DMS 273 (cell line): Measurements from ENCODE around the gene CA11.

Experiments used
- DNase-seq: peaks from one replicate; lab custom pipeline; 2025; ENCODE audit not compliant: unreplicated experiment; lab: John Stamatoyannopoulos, UW

CA11 gene

GRCh38 chr19:48629599-48630295 lies 16.2 kb downstream of the CA11 start:
- peak; percentile 58 for DNase-seq

DNA sequence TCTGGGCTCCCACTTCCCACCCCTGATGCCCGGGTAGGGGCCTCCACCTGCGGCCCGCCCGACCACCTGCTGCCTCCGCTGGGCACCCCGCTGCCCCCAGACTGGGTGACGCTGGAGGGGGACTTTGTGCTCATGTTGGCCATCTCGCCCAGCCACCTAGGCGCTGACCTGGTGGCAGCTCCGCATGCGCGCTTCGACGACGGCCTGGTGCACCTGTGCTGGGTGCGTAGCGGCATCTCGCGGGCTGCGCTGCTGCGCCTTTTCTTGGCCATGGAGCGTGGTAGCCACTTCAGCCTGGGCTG lies 16.7 kb downstream of the CA11 start:
- DNase-seq: no peak

- DNase-seq: no peak
Observed at GRCh38 chr19:48628486-48629296, 17.3 kb downstream of the CA11 start.

GRCh38 chr19:48627865-48628314 lies 18.1 kb downstream of the CA11 start:
- DNase-seq: no peak

GRCh38 chr19:48627201-48627864 lies 18.7 kb downstream of the CA11 start:
- DNase-seq: no peak

- no peak for DNase-seq
Observed at GRCh38 chr19:48625891-48626327, 20.1 kb downstream of the CA11 start.

GRCh38 chr19:48624791-48625723 lies 20.9 kb downstream of the CA11 start:
- no peak for DNase-seq

DNA sequence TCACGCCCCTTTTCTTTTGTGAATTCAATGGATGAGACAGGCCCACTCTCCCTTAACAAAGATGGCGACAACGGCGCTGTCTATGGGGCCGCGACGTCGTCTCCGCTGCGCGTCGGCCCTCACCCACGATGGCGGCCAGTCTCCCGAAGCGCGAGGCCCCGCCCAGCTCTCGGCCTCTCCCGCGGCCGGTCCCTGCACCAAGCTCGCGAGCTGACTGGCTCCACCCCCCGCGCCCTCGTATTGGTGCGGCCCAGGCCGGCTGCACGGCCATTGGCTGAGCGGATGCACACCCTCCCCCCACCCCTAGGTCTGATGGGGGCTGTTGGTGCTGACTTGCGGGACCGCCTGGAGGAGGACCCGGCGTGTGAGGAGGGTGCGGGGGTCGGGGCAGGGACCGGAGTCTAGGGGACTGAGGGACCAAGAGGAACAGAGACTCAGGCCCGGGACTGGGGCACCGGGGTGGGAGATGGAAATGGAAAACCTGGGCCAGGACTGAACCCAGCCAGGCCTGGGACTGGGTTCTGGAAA lies 21.9 kb downstream of the CA11 start:
- DNase-seq: peak; percentile 99

DNA sequence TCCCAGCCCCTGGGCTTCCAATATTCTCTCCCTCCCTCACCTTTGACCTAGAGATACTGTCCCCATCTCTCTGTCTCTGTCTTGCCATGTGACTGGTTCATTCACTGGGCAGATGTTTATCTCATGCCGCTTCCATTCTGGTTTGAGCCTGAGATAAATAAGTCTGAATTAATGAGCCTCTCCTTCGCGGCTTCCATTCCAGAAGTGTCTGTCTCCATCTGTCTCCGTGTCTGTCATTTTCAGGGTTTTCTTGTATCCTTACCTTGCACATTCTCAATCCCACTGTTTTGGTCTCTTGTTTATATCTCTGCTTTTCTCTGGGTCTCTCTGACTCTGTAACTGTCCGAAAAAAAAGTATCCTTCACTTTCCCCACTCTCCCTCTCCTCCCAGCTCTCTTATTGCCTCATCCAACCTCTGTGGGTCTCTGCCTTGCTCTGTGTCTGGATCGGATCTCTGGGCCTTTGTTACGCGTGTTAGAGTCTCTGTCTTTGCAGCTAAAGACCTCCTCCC lies 22.4 kb downstream of the CA11 start:
- DNase-seq: peak; percentile 82

DNA sequence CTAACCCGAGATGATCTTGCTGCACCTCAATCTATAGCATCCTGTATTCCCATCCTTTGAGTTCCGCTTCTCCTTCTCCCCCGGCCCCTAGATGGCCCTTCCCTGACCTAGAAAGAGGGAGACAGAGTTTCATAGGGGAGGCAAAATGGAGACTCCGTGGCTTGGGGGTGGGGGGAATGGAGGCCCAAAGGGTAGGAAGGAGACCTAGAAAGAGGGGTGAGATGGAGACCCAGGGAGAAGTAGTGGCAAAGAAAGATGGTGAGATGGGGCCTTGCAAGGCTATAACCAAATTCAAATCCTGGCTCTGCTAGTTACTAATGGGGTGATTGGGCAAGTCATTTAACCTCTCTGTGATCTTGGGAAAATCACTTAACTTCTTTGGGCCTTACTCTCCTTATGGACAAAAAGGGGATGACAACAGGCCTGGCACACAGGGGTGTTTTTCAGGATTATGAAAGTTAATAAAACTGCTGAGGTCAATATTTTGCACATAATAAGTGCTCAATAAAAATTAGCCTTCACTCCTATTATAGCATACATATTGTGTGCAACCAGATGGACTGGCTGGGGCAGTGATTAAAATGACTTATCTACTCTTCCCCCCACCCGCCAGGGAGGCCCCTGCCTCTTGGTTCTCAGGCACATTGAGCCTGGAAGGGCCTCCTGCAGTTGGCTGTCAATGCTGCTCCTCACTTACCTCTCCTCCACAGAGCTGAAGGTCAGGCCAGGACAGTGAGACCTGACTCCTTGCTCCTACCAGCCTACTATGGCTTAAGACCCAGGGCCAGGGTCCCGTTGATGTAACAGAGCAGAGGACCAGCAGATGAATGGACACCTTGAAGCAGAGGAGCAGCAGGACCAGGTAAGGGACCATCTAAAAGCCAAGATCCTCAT lies 26.0 kb downstream of the CA11 start:
- no peak for DNase-seq

DNA sequence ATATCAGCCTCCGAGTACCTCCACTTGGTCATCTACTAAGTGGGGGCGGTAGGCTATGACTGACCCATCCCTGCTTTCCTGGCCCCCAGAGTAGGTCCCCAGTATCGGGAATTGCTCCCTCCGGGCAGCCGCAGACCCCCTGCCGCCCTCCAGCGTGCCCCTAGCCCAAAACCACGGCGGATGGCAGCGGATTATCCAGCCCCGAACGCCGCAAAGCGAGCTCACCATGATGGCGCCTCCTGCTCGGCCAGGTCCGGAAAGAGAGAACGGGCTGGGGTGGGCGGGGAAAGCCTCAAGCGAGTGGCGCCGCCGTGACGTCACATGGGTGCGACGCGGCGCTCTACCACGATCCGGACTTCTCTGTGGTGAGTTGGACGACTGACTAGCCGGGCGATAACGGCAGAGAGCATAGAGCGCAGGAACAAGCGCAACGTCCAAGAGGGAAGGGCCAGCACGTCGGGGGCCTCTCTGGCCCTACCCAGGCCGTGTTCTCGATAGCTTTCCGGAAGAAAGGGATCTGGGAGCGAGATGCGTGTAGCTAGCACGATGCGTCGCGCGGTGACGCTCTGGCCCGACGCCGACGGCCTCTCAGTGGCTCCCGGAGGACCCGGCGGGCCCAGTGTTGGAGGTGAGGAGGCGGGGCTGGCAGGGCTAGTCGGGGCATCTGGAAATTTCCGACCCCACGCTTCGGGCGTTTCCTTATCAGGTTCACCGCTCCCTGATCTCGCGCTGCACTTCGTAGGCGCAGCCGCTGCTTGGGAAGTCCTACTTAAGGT lies 26.9 kb downstream of the CA11 start, which contains the start of the genes RPL18 and SPHK2:
RPL18 (minus strand) TSS at position 263 of the 776 bp plus-strand sequence; CDS start at position 228, 35 bp downstream.
SPHK2 (plus strand) TSS at position 591 of the 776 bp plus-strand sequence. CDS start 1,009 bp downstream, outside the sequence.
- DNase-seq: peak; percentile 99

DNA sequence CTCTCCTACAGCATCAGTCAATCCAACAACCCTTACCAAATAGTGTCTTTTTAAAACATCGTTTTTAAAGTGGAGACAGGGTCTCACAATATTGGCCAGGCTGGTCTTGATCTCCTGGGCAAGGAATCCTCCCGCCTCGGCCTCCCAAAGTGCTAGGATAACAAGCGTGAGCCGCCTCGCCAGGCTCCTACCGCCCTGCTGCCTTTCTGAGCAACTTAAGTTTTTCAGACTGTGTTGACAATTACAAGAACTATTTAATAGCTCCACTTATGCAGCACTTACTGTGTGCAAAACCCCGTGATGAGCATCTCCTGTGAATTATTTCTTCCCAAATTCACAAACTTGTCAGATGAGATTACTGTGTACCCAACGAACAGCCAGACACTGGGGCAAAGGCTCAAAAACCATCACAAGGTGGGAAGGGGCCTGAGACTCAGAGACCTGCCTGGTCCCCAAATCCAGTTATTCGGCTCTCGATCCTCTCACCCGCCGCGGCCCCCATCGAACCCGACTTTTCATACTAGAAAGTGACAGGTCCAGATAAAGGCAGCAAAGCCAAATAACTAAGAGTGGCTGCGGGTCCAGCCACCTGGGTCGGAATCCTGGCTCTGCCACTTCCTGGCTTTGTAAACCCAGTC lies 27.6 kb downstream of the CA11 start:
- DNase-seq: no peak

DNA sequence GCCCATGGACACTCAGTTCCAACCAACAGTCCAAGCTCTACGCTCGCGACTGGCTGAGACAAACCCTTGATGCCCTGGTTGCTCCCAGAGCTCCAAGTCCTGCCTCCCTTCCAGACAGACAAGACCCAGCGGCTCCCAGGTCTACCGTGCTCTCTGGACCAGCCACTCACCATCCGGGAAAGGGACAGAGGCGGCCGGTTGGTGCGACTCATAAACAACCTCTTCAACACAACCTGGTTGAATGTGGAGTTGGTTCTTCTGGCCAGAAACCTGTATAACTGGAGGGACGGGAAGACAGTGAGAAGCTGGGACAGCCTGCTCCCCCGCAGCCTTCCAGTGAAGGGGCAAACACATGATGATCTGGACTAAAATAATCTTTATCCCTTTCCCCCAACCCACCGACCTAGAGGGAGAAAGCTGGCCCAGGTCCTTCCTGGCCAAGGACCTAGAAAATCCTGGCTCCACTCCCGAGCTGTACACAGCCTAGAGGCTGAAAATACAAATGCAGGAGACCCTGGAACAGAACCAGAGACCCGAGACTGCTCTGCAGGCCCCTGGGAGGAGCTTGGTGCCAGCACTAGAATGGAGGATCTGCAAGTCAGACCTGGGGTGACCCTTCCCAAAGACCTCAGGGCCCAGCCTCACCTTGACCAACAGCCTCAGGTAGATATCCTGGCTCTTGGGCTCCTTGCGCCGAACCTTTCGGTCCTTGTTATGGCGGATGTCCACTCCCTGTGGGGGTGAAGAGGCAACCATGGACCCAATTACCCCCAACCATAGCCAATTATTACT lies 28.6 kb downstream of the CA11 start:
- peak; percentile 52 for DNase-seq

DNA sequence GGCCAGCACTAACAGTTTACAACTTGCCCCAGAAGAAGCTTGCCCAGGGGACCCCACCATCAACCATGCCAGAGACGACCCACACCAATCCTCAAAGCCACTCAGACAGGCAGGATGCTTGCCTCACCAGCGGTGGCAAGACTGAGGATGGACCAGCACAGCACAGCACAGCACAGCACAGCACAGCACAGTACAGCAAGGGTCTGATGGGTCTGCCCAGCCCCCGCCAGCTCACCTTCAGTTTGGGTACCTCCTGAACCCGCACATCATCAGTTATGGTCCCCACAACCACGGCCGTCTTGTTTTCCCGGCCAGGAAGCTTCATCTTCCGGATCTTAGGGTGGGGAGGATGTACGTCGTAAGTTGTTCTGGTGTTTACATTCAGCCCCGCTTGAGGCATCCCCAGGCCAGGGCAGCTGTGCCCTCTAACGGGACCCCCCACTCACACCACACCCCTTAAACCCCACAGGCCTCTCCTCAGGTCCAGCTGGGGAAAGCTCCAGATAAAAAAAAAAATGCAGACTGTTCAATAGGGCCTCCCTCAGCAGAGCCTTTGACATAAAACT lies 29.4 kb downstream of the CA11 start:
- DNase-seq: no peak

DNA sequence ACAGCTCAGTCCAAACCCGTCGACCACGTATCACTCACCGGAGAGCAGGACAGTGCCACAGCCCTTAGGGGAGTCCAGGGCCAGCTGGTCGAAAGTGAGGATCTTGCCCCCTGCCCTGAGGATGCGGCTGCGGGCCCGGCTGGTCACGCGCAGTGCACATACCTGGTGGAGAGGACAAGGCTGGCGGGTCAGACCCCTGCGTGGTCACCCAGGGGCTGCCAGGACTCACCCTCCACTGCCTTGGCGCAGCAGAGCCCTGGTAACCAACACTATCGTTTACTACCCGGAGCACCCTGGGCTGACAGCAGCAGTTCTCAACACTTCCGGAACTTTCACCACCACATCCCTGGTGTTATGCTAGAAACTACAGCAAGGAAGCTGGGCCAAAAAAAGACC lies 29.9 kb downstream of the CA11 start:
- no peak for DNase-seq

DNA sequence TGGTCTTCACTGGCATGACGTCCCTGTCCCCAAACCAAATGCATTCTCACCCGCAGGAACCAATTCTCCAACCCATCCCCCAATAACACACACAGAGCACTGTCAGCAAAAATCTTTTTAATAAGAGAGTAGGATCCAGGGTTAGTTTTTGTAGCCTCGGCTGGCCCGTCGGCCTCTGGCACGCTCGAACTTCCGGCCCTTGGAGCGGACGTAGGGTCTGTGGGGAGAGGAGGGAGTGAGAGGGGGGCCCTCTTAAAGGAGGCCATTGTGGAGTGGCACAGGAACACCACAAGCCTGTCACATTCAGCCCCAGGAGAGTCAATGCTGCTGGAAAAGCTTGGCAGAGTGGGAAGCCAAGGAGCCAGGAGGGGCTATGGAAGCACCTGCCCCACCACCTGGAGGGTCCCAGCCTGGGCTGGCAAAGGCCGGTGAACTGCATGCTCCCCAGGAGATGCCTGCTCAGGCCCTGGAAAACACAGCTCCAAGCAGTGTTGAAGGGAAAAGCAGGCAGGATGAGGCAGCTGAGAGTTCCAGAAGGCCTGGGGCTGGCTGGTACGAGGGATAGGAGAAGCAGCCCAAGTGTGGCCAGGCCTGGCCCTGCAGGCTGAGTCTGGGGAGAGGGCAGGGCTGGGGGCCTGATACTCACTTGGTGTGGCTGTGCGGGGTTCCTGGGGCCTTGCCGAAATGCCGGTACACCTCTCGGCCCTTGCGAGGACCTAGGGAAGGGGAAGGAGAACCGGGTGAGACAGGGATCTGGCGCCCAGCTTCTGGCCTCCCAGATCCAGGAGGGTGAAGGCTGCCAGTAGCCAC lies 30.6 kb downstream of the CA11 start:
- peak; percentile 65 for DNase-seq
